Pulmonary artery endothelial cell (primary cell): ENCODE data around the gene SLC24A1. TPM values are rescaled to one million over a fixed set of nuclear protein-coding genes. Genes with fewer than 3 reads are reported as not detected.

ENCODE experiments used
- DNase-seq: peaks from one replicate; pipeline ENCODE4 v3.0.0-alpha.2; 2011; ENCODE audit warnings: low read depth, low spot score
- total RNA-seq: library from RNA; depleted of rRNA; stranded (reverse); fragments of >200 nt; gene quantifications from 2 replicates; pipeline ENCODE4 v1.2.3, GENCODE V29; 2014

SLC24A1 gene
- total RNA-seq, 1 donor from 2014 or later, result 4.4 TPM

- no peak for DNase-seq
Measured at GRCh38 chr15:65651831-65652749, 30.4 kb downstream of the SLC24A1 start.

- DNase-seq, result no peak
Measured at GRCh38 chr15:65653341-65653740, 31.6 kb downstream of the SLC24A1 start.

- no peak for DNase-seq
Measured at GRCh38 chr15:65653801-65654521, 32.2 kb downstream of the SLC24A1 start.

GRCh38 chr15:65655026-65655425 lies 33.3 kb downstream of the SLC24A1 start:
- no peak for DNase-seq

- DNase-seq, result no peak
Measured at GRCh38 chr15:65655457-65655856, 33.7 kb downstream of the SLC24A1 start.

- DNase-seq, result no peak
Measured at GRCh38 chr15:65659502-65660052, 37.8 kb downstream of the SLC24A1 start.

DNA sequence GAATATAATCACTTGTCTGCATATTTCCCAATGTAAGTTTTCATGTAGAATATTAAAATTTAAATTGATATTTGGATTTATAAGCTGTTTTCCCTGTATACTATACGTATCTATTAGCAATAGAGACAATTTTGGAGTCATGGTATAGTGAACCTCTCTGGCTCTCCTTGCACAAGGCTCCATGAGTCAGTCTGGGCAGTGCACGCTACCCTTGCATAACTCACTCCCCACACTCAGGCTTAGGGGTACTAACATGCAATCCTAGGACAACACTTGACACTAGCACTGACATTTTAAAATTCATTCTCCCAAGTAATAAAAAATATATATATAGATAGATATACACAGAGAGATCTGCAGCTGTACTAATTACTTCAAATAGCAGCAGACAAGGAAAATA lies 39.2 kb downstream of the SLC24A1 start:
- DNase-seq, result no peak

- no peak for DNase-seq
Measured at GRCh38 chr15:65663521-65663920, 41.8 kb downstream of the SLC24A1 start.

DNA sequence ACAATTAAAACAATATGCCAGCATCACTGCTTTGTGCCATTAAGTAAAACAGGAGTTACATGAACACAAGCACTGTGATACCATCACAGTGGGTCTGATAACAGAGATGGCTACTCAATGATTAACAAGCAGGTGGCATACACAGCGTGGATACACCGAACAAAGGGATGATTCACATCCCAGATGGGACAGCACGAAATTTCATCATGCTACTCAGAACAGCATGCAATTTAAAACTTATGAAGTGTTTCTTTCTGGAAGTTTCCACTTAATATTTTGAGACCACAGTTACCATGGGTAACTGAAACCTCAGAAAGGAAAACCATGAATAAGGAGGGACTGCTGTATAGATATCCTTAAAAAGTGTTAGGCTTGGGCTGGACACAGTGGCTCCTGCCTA lies 44.5 kb downstream of the SLC24A1 start:
- DNase-seq, result peak; percentile 45

- no peak for DNase-seq
Measured at GRCh38 chr15:65675551-65675950, 53.8 kb downstream of the SLC24A1 start.

GRCh38 chr15:65676123-65676522 lies 54.4 kb downstream of the SLC24A1 start:
- DNase-seq, result no peak

GRCh38 chr15:65680544-65680943 lies 58.8 kb downstream of the SLC24A1 start:
- DNase-seq, result no peak

GRCh38 chr15:65682404-65682911 lies 60.7 kb downstream of the SLC24A1 start:
- DNase-seq, result no peak

DNA sequence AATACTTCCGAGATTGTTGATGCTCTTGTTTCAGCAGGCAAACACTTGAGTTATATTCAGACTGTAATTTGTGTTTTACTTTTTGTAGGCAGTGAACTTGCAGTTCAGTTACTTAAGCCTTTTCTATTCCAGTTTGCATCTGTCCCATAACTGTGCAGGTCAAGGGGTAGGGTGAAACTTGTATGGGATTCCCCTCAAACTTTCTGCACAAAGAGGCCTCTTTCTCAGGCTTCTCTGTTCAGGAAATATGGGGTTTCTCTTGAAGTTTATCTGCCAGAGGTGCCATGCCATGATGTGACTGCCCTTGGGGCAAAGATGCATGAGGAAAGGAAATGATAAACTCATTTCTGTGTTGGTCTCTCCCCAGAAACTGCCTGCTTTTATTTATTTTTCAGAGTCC lies 66.7 kb downstream of the SLC24A1 start:
- no peak for DNase-seq

DNA sequence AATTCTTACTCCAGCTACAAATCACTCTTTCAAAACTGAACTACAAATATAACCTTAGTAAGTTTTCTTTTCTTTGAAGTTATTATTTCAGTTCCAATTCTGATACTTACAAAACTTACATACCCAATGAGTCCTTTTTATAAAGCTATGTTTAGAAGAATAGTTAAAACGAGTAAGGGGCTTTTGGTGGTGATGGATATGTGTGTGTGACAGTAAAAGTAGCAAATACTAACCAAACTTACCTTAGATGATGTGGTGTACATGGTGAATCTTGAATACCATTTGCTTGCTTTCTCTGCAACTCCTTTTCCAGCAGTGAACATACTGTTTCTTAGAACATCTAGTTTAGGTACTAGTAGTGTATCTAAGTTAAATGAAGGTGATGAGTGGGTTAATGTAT lies 68.4 kb downstream of the SLC24A1 start:
- no peak for DNase-seq

DNA sequence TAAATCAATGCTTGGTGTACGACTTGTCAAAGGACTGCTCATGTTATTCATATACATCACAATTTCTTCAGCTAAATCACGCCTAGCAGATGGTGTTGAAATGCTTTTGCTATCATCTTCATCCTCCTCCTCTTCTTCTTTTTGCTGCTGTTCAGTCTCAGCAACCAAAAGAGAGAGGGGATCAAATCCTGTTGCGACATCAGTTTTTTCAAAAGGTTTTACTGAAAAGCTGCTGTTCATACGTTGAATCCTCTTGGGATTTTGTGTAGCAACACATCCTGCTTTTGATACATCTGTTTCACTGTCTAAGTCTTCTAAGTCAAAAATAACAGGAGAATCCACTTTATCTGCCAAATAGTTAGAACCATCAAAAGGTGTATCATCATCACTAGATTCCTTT lies 69.0 kb downstream of the SLC24A1 start:
- no peak for DNase-seq

DNA sequence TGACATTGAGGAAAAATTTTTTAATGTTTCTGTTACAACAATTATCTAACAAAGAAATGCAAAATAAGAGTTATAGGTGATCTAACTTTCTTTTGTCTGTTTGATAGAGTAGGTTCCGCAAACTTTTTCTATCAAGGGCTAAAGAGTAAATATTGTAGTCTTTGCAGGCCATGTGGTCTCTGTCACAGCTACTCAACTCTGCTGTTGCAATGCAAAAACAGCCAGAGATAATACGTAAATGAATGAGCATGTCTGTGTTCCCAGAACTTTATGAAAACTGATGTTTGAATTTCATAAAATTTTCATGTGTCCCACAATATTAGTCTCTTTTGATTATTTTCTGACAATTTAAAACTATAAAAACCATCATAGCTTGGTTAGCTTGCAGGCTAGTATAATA lies 73.3 kb downstream of the SLC24A1 start:
- DNase-seq, result no peak

Other genes starting within 250 kb of the SLC24A1 start
- gene IGDCC3, start 243.9 kb upstream of the SLC24A1 start, total RNA-seq, result not detected in 2 replicates
- gene IGDCC4, start 199.0 kb upstream of the SLC24A1 start, total RNA-seq, result under 0.01 TPM in 1 of 2 replicates, not detected in the other
- 53.8 and 62.8 TPM in 2 replicates for gene DPP8, start 104.2 kb upstream of the SLC24A1 start, total RNA-seq
- gene HACD3, start 91.5 kb upstream of the SLC24A1 start, total RNA-seq, result 88.2 and 91.2 TPM in 2 replicates
- gene INTS14, start 10.8 kb upstream of the SLC24A1 start, total RNA-seq, result 32.2 and 43.5 TPM in 2 replicates
- gene DENND4A, start 170.4 kb downstream of the SLC24A1 start, total RNA-seq, result 23.5 and 26.7 TPM in 2 replicates
- gene RAB11A, start 247.6 kb downstream of the SLC24A1 start, total RNA-seq, result 338 and 395 TPM in 2 replicates